ENCODE measurements around the gene SLC13A3.

SLC13A3 gene, protein sequence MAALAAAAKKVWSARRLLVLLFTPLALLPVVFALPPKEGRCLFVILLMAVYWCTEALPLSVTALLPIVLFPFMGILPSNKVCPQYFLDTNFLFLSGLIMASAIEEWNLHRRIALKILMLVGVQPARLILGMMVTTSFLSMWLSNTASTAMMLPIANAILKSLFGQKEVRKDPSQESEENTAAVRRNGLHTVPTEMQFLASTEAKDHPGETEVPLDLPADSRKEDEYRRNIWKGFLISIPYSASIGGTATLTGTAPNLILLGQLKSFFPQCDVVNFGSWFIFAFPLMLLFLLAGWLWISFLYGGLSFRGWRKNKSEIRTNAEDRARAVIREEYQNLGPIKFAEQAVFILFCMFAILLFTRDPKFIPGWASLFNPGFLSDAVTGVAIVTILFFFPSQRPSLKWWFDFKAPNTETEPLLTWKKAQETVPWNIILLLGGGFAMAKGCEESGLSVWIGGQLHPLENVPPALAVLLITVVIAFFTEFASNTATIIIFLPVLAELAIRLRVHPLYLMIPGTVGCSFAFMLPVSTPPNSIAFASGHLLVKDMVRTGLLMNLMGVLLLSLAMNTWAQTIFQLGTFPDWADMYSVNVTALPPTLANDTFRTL

DNA sequence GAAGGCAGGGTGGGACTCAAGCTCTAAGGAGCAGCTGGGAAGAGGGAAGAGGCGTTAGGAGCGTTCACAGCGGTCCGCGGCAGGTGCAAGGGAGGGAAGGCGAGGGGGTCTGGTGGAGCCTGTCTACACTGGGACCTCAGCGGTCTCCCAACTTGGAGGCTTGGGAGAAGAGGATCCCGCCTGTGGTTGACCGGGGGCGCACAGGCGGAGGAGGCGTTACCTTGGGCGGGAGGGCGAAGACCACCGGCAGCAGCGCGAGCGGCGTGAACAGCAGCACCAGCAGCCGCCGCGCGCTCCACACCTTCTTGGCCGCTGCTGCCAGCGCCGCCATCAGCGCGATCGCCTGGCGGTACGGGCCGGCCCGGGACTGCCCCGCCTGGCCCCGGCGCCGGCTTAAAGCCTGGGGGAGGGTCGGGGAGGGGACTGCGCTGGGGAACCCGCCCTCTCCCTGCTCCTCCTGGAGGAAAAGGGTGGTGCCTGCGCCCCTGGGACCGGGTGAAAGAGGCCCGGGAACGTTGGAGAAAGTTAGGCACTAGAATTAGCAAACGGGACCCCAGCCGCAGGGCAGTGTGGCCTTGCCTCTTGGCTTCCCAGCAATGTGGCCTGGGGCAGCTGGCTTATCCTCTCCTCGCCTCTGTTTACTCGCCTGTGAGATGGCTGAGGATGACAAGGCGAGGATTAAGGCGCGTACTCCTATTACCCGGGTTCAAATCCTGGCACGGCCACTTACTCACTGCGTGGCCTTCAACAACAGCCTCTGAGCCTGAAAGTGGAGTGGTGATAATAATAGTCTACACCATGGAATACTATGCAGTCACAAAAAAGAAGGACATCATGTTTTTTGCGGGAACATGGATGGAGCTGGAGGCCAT is at the start of gene SLC13A3:
Gene SLC13A3 (minus strand): TSS at position 369 of the 872 bp plus-strand sequence. CDS start 38 bp downstream, at position 331.
- DNase-seq (ENCODE audit: low read depth), result peak; percentile 16

DNA sequence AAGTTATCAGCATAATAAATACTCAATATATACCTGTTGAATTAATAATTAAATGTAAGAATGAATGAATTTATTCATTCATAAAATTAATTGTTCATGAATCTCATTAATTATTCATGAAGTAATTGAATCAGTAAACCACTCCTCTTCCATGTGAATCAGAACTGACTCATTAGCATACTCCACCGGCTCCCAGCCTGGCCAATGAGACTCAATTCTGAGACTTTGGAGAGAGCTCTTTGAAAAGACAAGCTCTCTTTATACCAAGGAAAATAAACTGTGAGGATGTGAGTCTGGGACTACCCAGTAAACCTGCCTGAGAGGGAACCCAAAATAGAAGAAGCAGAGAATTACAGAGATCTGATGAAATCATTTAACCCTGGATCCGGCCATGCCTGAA is 49.8 kb upstream of the SLC13A3 start:
- DNase-seq (ENCODE audit: low read depth), result no peak

DNA sequence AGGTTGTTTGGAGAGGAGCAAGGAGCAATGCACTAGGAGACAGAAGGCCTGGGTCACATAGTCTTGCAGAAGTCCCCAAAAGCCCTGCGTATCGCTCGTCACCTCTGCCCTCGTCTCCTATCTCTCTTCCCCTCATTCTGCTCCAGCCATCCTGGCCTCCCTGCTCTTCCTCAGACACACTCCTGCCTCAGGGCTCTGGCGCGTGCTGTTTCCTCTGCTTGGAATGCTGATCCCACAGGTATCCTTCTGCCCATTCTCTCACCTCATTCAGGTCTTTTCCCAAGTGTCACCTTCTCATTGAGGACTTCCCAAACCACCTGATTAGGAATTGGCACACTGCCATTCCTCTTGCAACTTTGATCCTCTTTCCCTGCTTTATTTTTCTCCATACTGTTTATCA is 49.2 kb upstream of the SLC13A3 start:
- DNase-seq (ENCODE audit: low read depth), result no peak

DNA sequence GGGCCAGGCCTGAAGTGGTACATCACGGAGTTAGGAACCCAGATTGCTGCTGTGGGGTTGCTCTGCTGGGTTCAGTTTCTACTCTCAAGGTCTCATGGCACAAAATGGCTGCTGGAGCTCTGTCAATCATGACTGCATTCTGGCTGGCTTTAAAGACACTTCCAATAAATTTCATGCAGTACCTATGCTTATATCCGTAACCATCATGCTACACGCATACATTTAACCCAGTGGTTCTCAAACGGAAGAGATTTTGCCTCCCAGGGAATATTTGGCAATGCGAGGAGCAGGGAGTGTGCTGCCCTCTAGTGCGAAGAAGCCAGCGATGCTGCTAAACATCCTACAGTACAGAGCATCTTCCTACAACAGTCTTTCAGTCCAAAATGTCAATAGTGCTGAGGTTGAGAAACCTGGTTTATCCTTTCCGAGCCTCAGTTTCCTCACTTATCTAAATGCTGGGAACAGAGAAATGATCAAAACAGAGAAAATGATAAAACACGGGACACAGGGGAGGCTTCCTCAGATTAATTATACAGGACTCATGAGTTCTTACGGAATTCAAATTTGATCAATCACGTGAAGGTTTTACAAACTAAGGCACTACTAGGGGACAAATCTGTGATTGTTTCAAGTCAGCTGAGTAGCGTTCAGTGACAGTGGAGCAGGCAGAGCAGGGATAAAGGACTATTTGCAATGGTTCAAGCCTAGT is 48.5 kb upstream of the SLC13A3 start:
- peak; percentile 25 for DNase-seq (ENCODE audit: low read depth)

DNA sequence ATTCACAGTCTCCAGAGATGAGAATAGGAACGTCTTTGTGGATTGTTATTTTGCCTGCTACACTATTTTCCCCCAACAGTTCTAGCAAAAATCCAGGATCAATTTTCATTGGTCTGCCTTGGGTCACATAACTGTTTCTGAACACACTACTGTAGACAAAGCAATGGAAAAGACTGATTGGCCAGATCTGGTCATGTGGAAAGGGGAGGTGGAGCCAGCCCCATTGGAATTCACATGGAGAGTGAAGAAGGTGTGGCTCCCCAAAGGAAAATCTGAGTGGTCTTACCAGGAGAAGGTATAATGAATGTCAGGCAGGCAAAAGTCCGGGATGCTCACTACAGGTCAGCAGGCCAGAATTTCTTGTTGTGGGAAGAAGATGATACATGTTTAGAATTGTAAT is 47.5 kb upstream of the SLC13A3 start:
- DNase-seq (ENCODE audit: low read depth), result no peak

DNA sequence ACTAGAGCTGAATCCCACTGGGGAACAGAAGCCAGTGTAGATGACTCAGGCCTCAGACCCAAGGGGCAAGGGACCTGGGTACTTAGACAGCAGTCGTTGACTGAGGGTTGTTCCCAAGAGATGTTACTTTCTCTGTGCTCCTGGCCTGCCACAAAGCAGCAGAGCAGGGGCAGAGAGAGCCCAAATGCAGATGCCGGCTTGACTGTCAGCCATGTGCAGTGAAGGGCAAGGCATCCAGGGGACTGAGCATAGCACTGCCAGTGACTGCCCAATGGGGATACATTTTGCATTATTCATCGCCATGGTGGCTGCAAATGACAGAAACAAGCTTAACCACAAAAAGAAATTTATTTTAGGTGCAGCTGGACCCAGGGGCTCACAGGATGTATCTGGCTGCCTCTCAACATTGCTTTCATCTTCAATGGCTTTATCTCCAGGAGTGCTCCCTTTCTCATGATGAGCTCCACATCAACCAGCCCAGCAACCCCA is 45.6 kb upstream of the SLC13A3 start:
- DNase-seq (ENCODE audit: low read depth), result no peak

DNA sequence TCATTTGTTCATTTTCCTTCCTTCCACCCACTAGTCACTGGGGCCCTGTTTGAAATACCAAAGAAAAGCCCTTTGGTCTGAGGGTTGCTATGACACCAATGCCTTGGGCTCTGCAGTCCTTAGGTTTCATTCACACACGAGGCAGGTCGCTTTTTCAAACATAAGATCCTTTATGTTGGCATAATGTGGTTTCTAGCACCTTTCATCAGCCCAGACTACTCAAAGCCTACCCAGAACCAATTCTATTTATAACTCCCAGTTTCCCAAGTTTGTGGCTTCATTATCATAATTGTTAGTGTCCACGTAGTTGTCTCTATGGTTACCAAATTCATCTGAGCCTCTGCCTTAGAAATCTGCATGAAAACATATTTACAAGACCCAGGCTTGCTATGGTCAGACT is 44.6 kb upstream of the SLC13A3 start:
- DNase-seq (ENCODE audit: low read depth), result peak; percentile 86

DNA sequence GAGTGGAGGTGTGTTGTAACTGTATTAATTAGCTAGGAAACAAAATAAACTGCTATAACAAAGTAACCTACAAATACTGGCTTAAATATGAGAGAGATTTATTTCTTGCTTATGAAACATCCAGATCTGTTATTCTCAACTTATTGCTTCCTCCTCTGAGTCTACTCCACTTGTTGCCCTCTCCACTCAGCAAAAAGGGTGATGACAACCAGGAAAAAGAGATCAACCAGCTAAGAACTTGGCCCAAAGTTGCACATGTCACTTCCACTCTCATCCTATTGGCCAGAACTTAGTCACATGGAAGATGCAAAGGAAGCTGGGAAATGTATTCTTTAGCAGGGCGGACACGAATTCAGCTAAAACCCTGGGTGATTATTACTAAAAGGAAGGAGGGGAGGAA is 43.2 kb upstream of the SLC13A3 start:
- DNase-seq (ENCODE audit: low read depth), result peak; percentile 64

DNA sequence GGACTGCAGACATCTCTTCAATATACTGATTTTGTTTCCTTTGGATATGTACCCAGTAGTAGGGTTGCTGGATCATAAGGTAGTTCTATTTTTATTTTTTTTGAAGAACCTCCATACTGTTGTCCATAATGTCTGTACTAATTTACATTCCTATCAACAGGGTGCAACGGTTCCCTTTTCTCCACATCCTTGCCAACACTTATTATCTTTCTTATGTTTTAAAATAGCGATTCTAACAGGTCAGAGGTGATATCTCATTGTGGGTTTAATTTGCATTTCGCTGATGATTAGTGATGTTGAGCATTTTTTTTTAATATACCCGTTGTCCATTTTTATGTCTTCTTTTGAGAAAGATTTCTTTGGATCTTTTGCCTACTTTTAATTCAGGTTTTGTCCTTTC is 39.9 kb upstream of the SLC13A3 start:
- no peak for DNase-seq (ENCODE audit: low read depth)

DNA sequence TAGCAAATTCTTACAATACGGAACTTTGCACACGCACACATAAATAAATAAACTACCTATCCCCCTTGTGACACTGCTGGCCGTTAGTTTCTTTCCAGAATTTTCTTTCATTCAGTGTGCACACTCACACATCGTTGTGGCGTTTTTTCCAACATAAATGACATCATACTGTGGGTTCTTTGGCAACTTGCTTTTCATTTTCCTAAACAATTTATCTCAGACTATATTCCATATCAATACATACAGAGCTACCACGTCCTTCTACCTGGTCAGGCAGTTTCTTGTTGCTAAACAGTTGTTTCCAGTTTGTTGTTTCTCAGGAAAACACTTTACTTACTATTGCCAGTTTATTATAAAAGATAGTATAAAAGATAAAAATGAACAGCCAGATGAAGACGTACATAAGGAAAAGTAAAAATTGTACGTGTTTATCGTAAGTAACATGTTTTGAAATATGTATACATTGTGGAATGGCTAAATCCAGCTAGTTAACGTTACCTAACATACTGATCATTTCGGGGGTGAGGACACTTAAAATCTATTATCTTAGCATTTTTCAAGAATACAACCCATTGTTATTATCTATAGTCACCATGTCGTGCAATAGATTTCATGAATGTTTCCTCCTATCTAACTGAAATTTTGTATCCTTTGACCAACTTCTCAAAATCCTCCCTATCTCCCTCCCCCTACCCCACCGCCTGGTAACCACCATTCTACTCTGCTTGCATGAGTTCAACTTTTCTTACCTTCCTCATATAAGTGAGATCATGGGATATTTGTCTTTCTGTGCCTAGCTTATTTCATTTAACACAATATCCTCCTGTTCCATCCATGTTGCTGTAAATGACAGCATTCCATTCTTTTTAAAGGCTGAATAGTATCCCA is 39.2 kb upstream of the SLC13A3 start:
- DNase-seq (ENCODE audit: low read depth), result peak; percentile 38

DNA sequence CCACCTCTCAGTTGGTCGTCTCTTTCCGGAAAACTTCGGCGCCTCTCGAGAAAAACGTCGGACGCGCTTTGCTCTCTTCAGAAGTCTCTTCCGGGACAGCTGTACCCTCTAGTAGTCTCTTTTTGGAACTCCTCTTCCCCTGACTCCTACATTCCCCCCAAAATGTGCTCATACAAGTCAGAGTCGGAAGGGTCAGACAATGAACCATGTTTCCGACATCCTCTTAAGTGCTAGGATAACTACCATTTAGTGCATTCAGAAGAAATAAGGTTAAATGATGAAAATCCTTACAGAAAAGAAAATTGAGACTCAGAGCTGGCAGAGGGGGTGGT is 38.5 kb upstream of the SLC13A3 start:
- DNase-seq (ENCODE audit: low read depth), result no peak

DNA sequence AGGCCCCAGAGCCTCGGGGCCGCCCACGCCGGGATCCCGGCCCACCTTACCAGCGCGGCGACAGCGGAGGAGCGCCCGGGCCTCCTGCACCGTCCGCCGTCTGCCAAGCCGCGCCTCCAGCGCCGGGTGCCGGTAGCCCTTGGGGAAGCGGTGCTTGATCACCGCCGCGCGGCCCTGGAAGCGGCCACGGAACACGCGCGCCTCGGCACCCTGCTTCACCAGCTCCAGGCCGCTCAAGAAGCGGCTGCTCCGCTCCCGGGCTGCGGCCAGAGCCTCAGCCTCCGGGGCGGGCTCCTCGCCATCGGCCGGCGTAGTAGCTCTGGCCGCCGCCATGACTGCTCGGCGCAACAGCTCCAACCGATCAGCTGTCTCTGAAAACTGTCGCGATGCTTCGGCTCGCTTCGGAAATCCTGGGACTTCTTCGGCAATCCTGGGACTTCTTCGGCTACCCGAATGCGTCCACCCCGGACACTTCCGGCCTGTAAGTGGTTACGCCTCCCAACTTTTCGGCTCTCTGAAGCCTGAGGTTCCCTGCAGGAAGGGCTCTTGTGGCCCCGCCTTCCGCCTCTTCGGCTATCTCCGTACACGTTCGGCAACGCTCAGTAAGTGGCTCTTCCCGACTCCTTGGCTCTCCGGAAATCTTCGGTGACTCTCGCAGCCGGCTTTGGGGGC is 38.0 kb upstream of the SLC13A3 start, which contains the start of gene TP53RK:
Gene TP53RK (minus strand): TSS at position 363 of the 672 bp plus-strand sequence. CDS start 30 bp downstream, at position 333.
- peak; percentile 100 for DNase-seq (ENCODE audit: low read depth)

DNA sequence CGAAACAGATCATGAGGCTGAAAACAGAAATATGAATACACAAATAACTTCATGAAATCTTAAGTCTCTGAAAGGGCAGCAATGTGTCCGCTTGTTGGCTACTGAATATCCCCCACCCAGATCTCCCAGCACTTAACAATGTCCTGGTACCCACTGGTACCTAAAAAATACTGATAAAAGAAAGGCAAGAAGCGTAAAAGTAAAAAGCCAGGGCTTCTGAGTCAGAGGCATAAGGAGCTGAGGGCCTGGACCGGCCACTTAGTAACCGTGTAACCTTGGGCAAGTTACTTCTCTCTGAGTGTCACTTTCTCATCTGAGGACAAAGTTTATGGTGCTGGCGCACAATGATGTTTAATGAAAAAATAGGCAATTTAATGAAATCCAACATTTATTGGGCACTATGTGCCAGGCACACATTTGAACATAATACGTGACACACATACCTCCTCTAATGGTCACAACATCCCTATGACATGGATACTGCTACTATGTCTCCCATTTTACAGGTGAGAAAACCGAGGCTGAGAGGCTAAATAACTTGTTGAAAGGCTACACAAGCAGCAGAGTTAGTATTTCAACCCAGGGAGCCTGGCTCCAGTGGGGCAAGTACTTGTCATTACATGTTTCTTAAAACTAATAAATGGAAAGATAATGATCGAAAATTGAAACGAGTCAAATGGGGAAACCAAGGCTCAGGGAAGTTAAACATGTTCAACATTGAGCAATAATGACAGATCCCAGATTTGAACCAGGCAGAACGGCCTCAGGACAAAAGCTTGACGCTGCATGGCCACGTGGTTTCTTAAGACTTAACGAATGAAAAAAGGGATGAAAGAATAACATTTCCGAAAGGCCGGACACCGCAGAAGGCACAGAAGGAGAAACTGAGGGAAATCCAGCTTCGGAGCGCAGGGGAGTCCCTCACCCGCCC is 37.2 kb upstream of the SLC13A3 start:
- DNase-seq (ENCODE audit: low read depth), result peak; percentile 79

DNA sequence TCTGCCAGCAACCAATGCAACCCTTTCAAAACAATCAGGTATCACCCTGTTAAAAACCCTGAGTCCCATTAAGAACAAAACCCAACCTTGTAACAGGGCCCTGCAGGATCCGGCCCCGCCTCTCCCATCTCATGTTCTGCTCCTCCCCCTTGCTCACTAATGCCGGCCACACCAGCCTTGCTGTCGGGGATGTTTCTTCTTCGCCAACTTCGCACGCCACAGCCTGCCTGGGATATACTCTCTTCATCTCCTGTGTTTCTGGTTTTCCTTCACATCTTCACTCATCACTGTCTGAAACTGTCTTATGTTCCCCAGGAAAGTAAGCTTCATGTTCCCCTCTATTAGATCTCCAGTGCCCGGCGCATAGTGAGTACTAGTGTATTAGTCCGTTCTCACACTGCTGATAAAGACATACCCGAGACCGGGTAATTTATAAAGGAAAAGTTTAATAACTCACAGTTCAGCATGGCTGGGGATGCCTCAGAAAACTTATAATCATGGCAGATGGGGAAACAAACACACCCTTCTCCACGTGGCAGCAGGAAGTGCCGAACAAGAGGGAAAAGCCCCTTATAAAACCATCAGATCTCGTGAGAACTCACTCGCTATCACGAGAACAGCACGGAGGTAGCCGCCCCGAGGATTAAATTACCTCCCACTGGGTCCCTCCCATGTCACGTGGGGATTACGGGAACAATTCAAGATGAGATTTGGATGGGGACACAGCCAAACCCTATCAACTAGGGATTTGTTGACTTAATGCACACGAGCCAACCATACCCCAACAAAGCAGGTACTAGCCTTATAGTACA is 32.9 kb upstream of the SLC13A3 start:
- peak; percentile 75 for DNase-seq (ENCODE audit: low read depth)

DNA sequence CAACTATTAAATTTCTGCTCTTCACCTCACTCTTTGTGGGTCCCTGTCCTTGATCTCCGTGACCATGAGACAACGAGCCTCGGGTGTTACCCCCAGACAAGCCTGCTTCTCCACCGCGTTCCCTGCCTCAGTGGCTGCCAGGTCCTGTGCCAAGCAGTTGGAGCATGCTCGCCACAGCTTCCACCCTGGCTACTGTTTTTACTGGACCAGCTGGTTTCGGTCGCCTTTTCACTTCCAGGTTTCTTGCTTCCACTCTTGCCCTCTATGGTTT is 32.3 kb upstream of the SLC13A3 start:
- DNase-seq (ENCODE audit: low read depth), result no peak

DNA sequence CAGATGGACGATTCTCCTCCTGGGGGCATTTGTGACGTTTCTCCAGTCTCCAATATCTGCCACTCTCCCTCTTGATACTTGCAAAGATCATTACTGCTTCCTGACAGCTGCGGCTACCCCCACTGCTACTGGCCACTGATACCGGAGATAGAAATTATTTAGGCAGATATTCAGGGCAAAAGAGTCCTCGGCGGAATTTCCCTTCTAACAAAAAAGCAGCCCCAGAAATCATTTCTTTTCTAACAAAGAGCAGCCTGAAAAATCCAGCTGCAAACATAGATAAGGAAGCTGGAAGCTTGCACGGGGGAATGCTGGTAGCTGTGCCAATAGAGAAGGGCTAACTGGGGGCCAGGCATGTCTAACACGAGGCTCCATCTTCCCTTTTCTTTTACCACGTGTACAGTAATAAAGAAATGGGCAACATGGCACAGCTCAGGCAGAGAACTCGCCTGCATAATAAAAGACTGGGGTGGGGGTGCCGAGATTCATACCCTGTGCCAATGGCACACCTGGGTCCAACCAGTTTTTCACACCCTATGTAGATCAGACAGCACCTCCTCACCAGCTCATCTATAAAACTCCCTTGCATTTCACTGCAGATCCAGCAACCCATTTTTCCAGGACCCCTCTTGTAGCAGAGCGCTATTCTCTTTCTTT is 31.9 kb upstream of the SLC13A3 start:
- no peak for DNase-seq (ENCODE audit: low read depth)

DNA sequence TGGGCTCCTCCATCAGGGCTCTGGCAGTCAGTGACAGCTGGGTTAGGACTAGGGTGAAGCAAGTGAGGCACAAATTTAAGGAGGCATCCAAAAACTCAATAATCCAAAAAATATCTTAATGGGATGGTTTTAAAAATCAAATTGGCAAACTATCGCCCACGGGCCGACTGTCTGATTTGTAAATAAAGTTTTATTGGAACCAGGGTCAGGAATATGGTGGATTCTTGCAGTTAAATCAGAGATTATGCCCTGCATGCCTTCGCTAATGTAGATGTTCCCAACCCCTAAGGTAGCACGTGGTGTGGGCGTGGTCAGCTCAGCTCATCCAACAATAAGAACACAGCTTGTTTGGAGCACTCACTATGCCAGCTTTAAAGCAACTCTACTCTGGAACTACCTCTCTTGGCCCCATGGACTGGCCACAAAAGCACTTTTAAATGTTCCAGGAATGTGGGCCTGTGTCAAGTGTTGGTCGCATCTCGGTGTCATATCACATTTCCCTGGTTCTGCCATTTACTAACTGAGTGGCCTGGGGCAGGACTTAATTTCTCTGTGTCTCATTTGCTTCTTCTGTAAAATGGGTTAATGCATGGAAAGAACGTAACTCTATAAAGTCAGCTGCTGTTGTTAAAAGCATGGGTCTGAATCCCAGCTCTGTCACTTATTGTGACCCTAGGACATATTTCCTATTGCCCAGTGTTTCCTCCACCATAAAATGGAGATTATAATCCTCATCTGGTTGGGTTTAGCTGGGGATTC is 31.0 kb upstream of the SLC13A3 start:
- DNase-seq (ENCODE audit: low read depth), result no peak
